Neural cell (in vitro differentiated cells): ENCODE measurements around the gene POLE3.

Source experiments
- EP300 ChIP-seq: fragments of 450-650 bp; conservative IDR thresholded peaks from 2 replicates; pipeline ENCODE4 v1.6.1; 2014; ENCODE audit warnings: antibody characterized with exemption, mild to moderate bottlenecking, moderate library complexity; ENCODE audit not compliant: poor library complexity, severe bottlenecking
- EZH2 ChIP-seq: fragments of 200-600, 300-800 bp; shearing (Covaris generic), sonication (generic); IDR thresholded peaks from 2 replicates; pipeline ENCODE4 v1.6.1; 2014; ENCODE audit warnings: antibody characterized with exemption, low read length, borderline replicate concordance, mild to moderate bottlenecking; ENCODE audit not compliant: insufficient read depth, poor library complexity, severe bottlenecking
- MXI1 ChIP-seq: fragments of 450-650 bp; conservative IDR thresholded peaks from 2 replicates; pipeline ENCODE4 v1.6.1; 2014; ENCODE audit warnings: antibody characterized with exemption, mild to moderate bottlenecking; ENCODE audit not compliant: poor library complexity, severe bottlenecking
- RAD21 ChIP-seq: fragments of 450-650 bp; conservative IDR thresholded peaks from 2 replicates; pipeline ENCODE4 v1.6.1; 2014; ENCODE audit warnings: antibody characterized with exemption, mild to moderate bottlenecking, moderate library complexity
- TF ChIP-seq, protein P1 (sequence below): fragments of 450-650 bp; IDR thresholded peaks from 2 replicates; pipeline ENCODE4 v1.5.1; 2014; ENCODE audit warnings: antibody characterized with exemption, mild to moderate bottlenecking, moderate library complexity; ENCODE audit not compliant: poor library complexity, severe bottlenecking
- TF ChIP-seq, protein P2 (sequence below): IDR thresholded peaks from 2 replicates; pipeline ENCODE4 v1.6.1; 2012; ENCODE audit warnings: borderline replicate concordance

DNA sequence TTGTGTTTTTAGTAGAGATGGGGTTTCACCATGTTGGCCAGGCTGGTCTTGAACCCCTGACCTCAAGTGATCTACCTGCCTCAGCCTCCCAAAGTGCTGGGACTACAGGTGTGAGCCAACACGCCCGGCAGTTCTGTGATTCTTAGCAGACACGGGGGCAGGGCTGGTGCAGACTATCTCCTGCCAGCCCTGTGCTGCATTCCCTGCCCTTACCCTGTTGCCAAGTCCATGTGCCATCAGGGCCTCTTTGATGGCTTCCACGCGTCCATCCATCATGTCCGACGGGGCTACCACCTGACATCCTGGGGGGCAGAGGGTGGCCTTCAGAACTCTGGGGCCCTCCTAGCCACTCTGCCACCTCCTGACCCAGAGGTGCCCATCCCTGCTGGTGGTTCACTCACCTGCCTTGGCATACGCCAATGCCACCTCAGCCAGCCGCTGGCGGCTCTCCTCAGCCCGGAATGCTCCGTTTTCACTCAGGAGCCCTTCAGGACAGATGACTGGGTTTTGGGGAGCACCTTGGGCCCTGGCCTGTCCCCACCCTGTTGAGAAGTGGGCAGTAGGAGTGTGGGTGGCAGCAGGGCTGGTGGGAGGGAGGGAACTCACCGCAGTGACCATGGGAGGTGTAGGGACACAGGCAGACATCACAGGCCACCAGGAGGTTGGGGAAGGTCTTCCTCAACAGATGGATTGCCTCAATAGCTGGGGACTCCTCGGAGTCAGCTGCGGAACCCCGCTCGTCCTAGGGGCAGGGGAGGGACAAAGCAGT is 20.1 kb downstream of the POLE3 start:
- TF ChIP-seq MXI1 = no peak
- TF ChIP-seq EZH2 = no peak
- TF ChIP-seq RAD21 = no peak
- TF ChIP-seq, protein P1, sequence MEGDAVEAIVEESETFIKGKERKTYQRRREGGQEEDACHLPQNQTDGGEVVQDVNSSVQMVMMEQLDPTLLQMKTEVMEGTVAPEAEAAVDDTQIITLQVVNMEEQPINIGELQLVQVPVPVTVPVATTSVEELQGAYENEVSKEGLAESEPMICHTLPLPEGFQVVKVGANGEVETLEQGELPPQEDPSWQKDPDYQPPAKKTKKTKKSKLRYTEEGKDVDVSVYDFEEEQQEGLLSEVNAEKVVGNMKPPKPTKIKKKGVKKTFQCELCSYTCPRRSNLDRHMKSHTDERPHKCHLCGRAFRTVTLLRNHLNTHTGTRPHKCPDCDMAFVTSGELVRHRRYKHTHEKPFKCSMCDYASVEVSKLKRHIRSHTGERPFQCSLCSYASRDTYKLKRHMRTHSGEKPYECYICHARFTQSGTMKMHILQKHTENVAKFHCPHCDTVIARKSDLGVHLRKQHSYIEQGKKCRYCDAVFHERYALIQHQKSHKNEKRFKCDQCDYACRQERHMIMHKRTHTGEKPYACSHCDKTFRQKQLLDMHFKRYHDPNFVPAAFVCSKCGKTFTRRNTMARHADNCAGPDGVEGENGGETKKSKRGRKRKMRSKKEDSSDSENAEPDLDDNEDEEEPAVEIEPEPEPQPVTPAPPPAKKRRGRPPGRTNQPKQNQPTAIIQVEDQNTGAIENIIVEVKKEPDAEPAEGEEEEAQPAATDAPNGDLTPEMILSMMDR = no peak
- no peak for TF ChIP-seq EP300
- TF ChIP-seq, protein P2, sequence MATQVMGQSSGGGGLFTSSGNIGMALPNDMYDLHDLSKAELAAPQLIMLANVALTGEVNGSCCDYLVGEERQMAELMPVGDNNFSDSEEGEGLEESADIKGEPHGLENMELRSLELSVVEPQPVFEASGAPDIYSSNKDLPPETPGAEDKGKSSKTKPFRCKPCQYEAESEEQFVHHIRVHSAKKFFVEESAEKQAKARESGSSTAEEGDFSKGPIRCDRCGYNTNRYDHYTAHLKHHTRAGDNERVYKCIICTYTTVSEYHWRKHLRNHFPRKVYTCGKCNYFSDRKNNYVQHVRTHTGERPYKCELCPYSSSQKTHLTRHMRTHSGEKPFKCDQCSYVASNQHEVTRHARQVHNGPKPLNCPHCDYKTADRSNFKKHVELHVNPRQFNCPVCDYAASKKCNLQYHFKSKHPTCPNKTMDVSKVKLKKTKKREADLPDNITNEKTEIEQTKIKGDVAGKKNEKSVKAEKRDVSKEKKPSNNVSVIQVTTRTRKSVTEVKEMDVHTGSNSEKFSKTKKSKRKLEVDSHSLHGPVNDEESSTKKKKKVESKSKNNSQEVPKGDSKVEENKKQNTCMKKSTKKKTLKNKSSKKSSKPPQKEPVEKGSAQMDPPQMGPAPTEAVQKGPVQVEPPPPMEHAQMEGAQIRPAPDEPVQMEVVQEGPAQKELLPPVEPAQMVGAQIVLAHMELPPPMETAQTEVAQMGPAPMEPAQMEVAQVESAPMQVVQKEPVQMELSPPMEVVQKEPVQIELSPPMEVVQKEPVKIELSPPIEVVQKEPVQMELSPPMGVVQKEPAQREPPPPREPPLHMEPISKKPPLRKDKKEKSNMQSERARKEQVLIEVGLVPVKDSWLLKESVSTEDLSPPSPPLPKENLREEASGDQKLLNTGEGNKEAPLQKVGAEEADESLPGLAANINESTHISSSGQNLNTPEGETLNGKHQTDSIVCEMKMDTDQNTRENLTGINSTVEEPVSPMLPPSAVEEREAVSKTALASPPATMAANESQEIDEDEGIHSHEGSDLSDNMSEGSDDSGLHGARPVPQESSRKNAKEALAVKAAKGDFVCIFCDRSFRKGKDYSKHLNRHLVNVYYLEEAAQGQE = no peak
